ENCODE measurements around the gene RALGAPB. TPM values are rescaled to one million over a fixed set of nuclear protein-coding genes. Genes with fewer than 3 reads are reported as not detected.

RALGAPB gene
- total and polyA plus RNA-seq, 2 of the 13 experiments (the other 11 are each of a cell fraction or from before 2014, with no cell fraction given): 17.6 to 30.6 TPM

GRCh38 chr20:38604873-38605303 lies 132.2 kb downstream of the RALGAPB start (continued):
- TF ChIP-seq REL (CRISPR knock-in tag; conservative IDR thresholded peaks at IDR 0.05) (no peak), ZNF605 (CRISPR knock-in tag; IDR thresholded peaks at IDR 0.05) (peak; percentile 87), ZNF260 (CRISPR knock-in tag; IDR thresholded peaks at IDR 0.05; ENCODE audit: borderline replicate concordance, low read depth) (no peak), ARHGAP35 (CRISPR knock-in tag; IDR thresholded peaks at IDR 0.05; ENCODE audit: borderline replicate concordance) (no peak), GATAD2A (CRISPR knock-in tag; IDR thresholded peaks at IDR 0.05) (peak; percentile 99), JUND (CRISPR knock-in tag; IDR thresholded peaks at IDR 0.05) (peak; percentile 98), ZNF770 (CRISPR knock-in tag; IDR thresholded peaks at IDR 0.05) (no peak), ZMYM3 (CRISPR knock-in tag; IDR thresholded peaks at IDR 0.05) (peak; percentile 88), ZNF703 (CRISPR knock-in tag; IDR thresholded peaks at IDR 0.05; ENCODE audit: borderline replicate concordance) (no peak), ZNF672 (CRISPR knock-in tag; IDR thresholded peaks at IDR 0.05) (no peak), BRD4 (CRISPR knock-in tag; IDR thresholded peaks at IDR 0.05) (no peak), HIC2 (CRISPR knock-in tag; IDR thresholded peaks at IDR 0.05; ENCODE audit: low read depth) (peak; percentile 95), ZSCAN20 (CRISPR knock-in tag; IDR thresholded peaks at IDR 0.05; ENCODE audit: borderline replicate concordance) (no peak), ZNF616 (CRISPR knock-in tag; IDR thresholded peaks at IDR 0.05; ENCODE audit: low read depth) (no peak), HDAC2 (CRISPR knock-in tag; IDR thresholded peaks at IDR 0.05) (peak; percentile 97), GFI1 (CRISPR knock-in tag; IDR thresholded peaks at IDR 0.05; ENCODE audit: borderline replicate concordance) (peak; percentile 96), CBX2 (IDR thresholded peaks at IDR 0.05; ENCODE audit: low read depth, low read length) (no peak), CBX2 (CRISPR knock-in tag; IDR thresholded peaks at IDR 0.05; ENCODE audit: low read depth) (no peak), ATF7 (IDR thresholded peaks at IDR 0.05) (peak; percentile 62; the same call in 1 of the 2 replicates), ATF7 (CRISPR knock-in tag; IDR thresholded peaks at IDR 0.05) (peak; percentile 65; the same call in 1 of the 2 replicates), ZNF674 (CRISPR knock-in tag; IDR thresholded peaks at IDR 0.05; ENCODE audit: low read depth) (no peak), ZNF275 (CRISPR knock-in tag; IDR thresholded peaks at IDR 0.05; ENCODE audit: borderline replicate concordance) (no peak), AGO2 (optimal IDR thresholded peaks at IDR 0.05; ENCODE audit: low read depth, low read length) (no peak), SOX5 (CRISPR knock-in tag; IDR thresholded peaks at IDR 0.05; ENCODE audit: borderline replicate concordance) (peak; percentile 94), STAG1 (CRISPR knock-in tag; IDR thresholded peaks at IDR 0.05) (peak; percentile 33; the same call in 1 of the 2 replicates), ZNF30 (CRISPR knock-in tag; IDR thresholded peaks at IDR 0.05) (no peak), ZNF746 (CRISPR knock-in tag; IDR thresholded peaks at IDR 0.05) (no peak; the same call in 1 of the 2 replicates), KMT2B (CRISPR knock-in tag; IDR thresholded peaks at IDR 0.05) (no peak)
